ENCODE results near the gene COX14. TPM values are rescaled to one million over a fixed set of nuclear protein-coding genes. Genes with fewer than 3 reads are reported as not detected.
"Not testable (repeated sequence)": the region's sequence is repeated elsewhere in the genome, so short reads cannot be mapped to it uniquely, and the experiment has no call there.

COX14 gene
- total RNA-seq, 4 donors from 2014 or later = 67.3 to 125 (median 88.1) TPM

GRCh38 chr12:50151047-50151687 lies 39.1 kb downstream of the COX14 start:
- ATAC-seq (ENCODE audit: low FRiP score) (peak; percentile 87), DNase-seq (ENCODE audit: low spot score) (no peak)
- no peak for TF ChIP-seq CTCF (IDR thresholded peaks at IDR 0.05)

- not testable (repeated sequence) for DNase-seq (ENCODE audit: low spot score); ATAC-seq (ENCODE audit: low FRiP score)
Observed at GRCh38 chr12:50154947-50155346, 42.9 kb downstream of the COX14 start.

- no peak for DNase-seq (ENCODE audit: low spot score)
- no peak for ATAC-seq (ENCODE audit: low FRiP score)
- TF ChIP-seq CTCF (IDR thresholded peaks at IDR 0.05) = no peak
Observed at GRCh38 chr12:50156641-50157040, 44.6 kb downstream of the COX14 start.

- DNase-seq (ENCODE audit: low spot score) (no peak), ATAC-seq (ENCODE audit: low FRiP score) (no peak)
- no peak for TF ChIP-seq CTCF (IDR thresholded peaks at IDR 0.05)
Observed at GRCh38 chr12:50157259-50157658, 45.2 kb downstream of the COX14 start.

GRCh38 chr12:50160643-50161042 lies 48.6 kb downstream of the COX14 start:
- ATAC-seq (ENCODE audit: low FRiP score) (no peak), DNase-seq (ENCODE audit: low spot score) (no peak)
- no peak for TF ChIP-seq CTCF (IDR thresholded peaks at IDR 0.05)

- ATAC-seq (ENCODE audit: low FRiP score) = no peak
- TF ChIP-seq CTCF (IDR thresholded peaks at IDR 0.05) = no peak
Observed at GRCh38 chr12:50162230-50162629, 50.2 kb downstream of the COX14 start.

GRCh38 chr12:50164963-50165362 lies 52.9 kb downstream of the COX14 start:
- no peak for TF ChIP-seq CTCF (IDR thresholded peaks at IDR 0.05)
- ATAC-seq (ENCODE audit: low FRiP score) (no peak), DNase-seq (ENCODE audit: low spot score) (no peak)

More at GRCh38 chr12:50162230-50162629, 50.2 kb downstream of the COX14 start:
- DNase-seq (ENCODE audit: low spot score) = no peak

GRCh38 chr12:50166799-50167048 lies 54.7 kb downstream of the COX14 start:
- ATAC-seq (ENCODE audit: low FRiP score) (peak; percentile 57), DNase-seq (ENCODE audit: low spot score) (no peak)
- no peak for TF ChIP-seq CTCF (IDR thresholded peaks at IDR 0.05)

Data from omental fat pad (tissue), 4 donors.